Middle frontal gyrus (tissue), 1 donor: Measurements from ENCODE around the gene ARHGAP25.
"Not testable (repeated sequence)": the region's sequence is repeated elsewhere in the genome, so short reads cannot be mapped to it uniquely, and the experiment has no call there.

ENCODE experiments used
- DNase-seq: peaks from one replicate; pipeline ENCODE4 v3.0.0-alpha.2; 2015; ENCODE audit warnings: low spot score; ENCODE audit errors: extremely low spot score

Gene ARHGAP25

DNA sequence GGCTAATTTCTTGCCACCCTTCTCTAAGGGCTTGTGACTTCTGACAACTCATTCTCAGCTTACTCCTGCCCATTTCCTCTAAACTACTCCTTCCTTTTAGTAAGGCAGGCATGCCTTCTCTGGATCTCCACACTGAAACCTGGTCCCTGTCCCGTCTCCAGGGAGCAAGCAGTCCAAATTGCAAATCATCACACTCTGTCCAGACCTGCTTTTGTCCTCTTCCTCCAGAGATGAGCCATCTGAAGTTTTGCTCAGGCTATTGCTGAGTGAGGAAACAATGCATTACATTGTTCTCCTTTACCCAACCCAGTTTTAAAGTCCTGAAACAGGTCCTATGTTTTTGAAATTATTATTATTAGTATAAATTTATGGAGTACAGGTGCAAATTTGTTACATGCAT is 57.3 kb downstream of the ARHGAP25 start:
- DNase-seq: no peak

GRCh38 chr2:68792751-68793150 is 58.1 kb downstream of the ARHGAP25 start:
- no peak for DNase-seq

- no peak for DNase-seq
These were observed 61.8 kb downstream of the ARHGAP25 start for GRCh38 chr2:68796295-68796905.

GRCh38 chr2:68798569-68798968 is 64.0 kb downstream of the ARHGAP25 start:
- no peak for DNase-seq

GRCh38 chr2:68799140-68800026 is 64.8 kb downstream of the ARHGAP25 start:
- no peak for DNase-seq

DNA sequence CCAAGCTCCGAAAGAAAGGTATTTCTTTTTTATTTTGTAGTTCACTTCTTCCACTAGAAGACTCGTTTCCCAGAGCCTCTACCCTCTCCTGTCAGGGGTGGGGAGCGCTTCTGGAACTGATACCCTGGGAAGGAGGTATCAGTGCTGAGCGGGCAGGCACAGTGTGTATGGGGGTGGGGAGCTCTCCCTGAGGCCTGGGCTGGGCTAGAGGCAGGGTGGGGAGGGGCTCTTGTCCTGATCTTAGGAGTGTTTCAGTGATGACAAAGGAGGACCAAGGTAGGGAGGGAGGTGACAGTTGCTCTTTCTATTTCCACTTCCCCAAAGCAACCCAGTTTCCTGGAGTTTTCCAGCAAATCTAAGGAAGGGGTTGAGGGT is 65.4 kb downstream of the ARHGAP25 start:
- no peak for DNase-seq

DNA sequence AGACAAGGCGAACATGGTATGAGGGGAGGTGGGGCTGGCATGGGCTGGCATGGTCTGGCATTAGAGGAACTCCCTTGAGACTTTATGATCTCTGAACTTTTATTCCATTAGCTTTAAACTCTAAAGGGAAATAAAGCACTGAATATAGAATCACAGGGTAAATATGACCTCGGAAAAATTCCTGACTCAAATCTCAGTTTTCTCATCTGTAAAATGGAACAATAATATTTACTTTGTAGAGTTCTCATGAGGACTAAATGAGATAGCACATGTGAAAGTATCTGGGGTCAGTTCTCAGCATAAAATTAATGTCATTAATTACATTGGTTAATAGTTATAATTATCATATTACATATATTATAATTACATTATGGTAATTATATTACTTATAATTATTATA is 65.9 kb downstream of the ARHGAP25 start:
- DNase-seq: no peak

- DNase-seq: not testable (repeated sequence)
These were observed 67.5 kb downstream of the ARHGAP25 start for GRCh38 chr2:68802161-68802560.

DNA sequence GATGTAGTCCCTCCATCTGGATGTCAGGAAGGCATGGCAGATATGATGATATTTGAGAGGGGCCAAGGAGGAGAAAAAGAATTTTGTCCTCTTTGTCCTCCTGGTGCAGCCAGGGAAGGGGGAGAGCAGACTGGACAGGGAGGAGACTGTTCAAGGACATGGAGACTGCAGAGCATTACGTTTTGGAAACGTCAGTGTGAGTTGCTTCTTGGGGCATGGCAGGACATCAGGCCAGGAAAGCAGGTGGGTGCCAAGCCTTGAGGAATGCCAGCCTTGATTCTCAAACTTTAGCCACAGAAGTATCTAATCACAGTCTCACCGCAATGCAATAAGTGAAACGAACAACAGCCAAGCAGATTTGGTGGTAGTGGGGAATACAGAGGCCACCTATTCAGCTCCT is 70.4 kb downstream of the ARHGAP25 start:
- DNase-seq: no peak

GRCh38 chr2:68806511-68807109 is 72.0 kb downstream of the ARHGAP25 start:
- DNase-seq: no peak

- no peak for DNase-seq
These were observed 73.2 kb downstream of the ARHGAP25 start for GRCh38 chr2:68807821-68808266.

GRCh38 chr2:68809324-68810240 is 75.0 kb downstream of the ARHGAP25 start:
- no peak for DNase-seq

DNA sequence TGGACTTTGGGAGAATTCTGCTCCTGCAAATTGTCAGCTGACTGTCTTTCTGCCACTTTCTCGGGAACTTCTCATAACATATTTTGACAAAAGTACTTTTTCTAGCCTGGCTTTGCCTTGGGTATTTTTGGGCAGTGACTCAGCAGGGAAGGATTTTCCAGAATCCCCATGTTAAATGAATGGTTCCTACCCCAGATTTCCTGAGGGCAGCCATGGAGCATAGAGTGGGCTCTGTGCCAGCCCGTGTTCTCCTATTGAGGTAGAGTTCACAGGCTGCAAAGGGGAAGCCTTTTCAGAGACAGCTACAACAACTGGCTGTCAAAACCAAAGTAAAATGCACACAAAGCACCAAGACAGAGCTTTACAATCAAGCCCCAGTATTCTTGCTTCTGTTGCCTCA is 76.8 kb downstream of the ARHGAP25 start:
- DNase-seq: no peak

DNA sequence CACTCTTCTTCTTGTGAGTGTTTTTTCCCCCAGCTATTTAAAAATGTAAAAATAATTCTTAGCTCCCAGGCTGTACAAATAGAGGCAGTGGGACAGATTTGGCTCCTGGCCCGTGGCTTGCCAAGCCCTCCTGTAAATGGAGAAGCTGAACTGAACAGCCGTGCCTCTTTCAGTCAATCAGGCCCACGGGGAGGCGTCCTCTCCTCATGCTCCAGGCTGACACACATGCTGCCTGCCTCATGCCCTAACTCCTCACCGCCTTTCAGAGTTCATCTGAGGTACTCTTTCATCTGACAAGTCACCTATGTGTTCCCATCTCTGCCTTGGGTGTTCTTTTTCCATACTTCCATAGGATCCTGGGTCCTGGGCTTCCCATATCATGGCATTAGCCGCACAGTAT is 77.6 kb downstream of the ARHGAP25 start:
- DNase-seq: no peak

- no peak for DNase-seq
These were observed 79.0 kb downstream of the ARHGAP25 start for GRCh38 chr2:68813596-68813995.

- DNase-seq: no peak
These were observed 82.7 kb downstream of the ARHGAP25 start for GRCh38 chr2:68817306-68817705.

- no peak for DNase-seq
These were observed 84.9 kb downstream of the ARHGAP25 start for GRCh38 chr2:68819556-68819955.

DNA sequence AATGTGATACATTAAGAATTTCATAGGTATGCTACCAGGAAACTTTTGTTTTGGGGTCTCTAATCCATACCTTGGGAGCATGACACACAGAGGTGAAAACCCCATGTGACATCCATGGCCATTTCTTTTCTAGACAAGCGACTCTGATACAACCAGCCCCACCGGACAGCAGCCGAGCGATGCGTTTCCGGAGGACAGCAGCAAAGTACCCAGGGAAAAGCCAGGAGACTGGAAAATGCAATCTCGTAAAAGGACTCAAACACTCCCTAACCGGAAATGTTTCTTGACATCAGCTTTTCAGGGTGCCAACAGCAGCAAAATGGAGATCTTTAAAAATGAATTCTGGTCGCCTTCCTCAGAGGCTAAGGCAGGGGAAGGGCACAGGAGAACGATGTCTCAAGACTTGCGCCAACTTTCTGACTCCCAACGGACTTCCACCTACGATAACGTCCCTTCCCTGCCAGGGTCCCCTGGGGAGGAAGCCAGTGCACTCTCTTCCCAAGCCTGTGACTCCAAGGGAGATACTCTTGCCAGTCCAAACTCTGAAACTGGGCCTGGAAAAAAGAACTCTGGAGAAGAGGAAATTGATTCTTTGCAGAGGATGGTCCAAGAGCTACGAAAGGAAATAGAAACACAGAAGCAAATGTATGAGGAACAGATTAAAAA is 87.7 kb downstream of the ARHGAP25 start:
- no peak for DNase-seq

DNA sequence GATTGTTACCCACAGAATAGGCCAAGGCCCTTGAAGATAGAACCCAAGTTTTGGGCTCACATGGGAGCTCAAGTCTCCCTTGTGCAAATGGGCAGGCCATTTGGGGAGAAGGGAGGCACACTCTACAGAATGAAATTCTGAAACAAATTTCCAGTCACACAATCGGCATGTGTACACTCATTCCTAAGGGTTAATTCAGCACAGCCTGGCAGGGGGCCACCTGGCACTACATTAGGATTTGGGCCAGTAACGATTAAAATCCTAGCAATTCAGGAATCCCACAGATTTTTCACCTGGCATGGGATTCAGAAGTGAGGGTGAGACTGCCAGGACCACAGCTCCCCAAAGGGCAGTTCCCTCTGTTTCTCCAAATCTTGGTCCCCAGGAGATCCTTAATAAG is 90.2 kb downstream of the ARHGAP25 start:
- DNase-seq: no peak

- no peak for DNase-seq
These were observed 91.3 kb downstream of the ARHGAP25 start for GRCh38 chr2:68825866-68826265.

- DNase-seq: no peak
These were observed 93.1 kb downstream of the ARHGAP25 start for GRCh38 chr2:68827666-68828065.
